Suppressor macrophage (primary cell): ENCODE measurements around the gene ECI2.
A peak's percentile ranks its signal among the peaks of the same experiment; 100 is the strongest.

Source experiments
- DNase-seq, 4 experiments: peaks; one replicate each; pipeline ENCODE4 v3.0.0-alpha.2; 2020 to 2022
- total RNA-seq, 17 experiments: gene quantifications; one replicate each; lab custom pipeline; 2026; ENCODE audit warnings: mixed read lengths in 6 of 17, inconsistent platforms in 3 of 17; lab: John Stamatoyannopoulos, UW

The ECI2 gene, protein sequence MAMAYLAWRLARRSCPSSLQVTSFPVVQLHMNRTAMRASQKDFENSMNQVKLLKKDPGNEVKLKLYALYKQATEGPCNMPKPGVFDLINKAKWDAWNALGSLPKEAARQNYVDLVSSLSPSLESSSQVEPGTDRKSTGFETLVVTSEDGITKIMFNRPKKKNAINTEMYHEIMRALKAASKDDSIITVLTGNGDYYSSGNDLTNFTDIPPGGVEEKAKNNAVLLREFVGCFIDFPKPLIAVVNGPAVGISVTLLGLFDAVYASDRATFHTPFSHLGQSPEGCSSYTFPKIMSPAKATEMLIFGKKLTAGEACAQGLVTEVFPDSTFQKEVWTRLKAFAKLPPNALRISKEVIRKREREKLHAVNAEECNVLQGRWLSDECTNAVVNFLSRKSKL
- total RNA-seq = 12.5 to 39.5 (median 27.5) reads per million in 17 experiments

DNA sequence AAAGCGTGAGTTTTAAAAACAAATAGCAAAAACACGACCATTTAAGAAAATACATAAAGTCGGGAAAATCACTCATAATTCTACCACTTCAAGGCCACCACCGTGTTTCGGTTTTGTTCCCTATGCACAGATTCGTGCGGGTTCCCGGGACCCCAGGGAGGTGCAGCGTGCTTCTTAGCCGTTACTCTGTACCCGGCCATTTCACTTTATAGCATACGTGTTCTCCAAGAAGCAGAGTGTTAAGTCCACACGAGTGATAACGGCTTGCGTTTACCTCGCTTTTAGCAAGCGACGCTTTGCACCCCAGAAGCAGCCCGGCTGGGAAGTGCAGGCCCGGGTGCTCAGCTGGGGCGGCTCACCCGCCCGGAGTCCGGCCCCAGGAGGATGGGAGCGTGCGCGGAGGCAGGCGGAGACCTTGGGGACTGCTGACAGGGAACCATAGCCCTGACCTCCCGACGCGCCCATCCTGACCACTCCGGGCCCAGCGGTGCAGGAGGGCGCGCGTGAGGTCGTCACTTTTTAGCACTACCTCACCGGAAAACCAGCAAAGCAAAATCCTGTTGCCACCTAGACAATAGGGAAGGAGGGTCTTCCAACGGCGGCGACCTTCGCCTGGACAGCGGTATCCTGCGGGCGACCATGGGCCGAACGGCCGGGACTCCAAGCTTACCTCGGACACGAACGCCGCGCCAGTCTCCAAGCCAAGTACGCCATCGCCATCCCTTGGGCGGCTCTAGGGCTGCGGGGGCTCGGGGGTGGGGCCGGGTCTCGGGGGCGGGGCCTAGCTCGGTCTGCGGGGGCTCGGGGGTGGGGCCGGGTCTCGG is at the start of gene ECI2:
TSS of gene ECI2 (minus strand) at position 735 of the 824 bp plus-strand sequence. CDS start at position 720, 15 bp downstream.
- peak; percentile 80 to 90 (median 86) for DNase-seq

DNA sequence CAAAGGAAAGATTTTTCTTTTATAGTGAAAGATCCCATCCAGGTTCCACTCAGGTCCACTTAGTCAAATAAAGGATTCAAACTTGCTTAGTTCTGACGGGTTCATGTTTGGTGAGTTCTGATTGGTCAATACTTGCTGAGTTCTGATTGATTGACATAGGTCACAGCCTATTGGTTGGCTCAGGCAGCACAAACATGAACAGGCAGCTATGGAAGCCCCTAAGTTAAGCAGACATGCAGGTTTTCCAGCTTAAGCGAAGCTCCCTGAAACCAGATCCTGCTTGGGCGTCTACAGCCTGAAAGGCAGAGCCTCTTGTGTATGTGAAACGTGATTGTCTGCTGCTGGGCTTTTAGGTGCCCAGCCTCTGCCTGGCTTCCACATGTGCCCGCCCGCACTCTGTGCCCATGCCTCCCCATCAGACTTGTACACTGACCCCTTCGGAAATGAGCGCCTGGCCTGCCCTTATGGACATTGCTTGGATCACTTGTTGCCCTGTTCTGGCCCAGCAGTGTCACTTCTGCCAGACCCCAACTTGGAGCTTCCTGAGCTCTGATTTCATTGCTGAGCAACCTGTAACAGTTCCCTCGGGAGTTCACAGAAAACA is 45.4 kb upstream of the ECI2 start:
- DNase-seq = no peak

DNA sequence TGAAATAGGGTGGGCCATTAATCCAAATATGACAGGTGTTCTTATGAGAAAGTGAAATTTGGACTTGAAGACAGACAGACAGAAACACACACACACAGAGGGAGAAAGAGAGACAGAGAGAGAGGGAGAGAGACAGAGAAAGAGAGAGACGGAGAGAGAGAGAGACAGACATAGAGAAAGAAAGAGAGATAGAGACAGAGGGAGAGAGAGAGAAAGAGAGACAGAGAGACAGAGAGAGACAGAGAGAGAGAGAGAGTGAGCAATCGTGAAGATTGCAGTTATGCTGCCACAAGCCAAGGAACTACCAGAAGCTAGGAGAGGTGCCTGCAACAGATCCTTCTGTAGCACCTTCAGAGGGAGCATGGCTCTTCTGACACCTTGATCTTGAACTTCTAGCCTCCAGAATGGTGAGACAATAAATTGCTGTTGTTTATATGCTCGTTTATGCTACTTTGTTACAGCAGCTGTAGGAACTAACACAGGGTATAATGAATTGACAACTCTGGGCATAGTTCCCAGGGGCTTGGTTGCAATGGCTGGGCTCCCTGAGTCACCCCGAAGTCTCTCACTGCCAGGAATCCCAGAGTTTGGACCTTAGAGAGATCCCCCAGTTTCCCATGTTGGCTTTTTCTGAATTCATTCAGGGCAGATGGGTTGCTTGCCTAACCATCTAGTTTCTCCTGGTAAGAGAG is 44.7 kb upstream of the ECI2 start:
- DNase-seq = no peak

DNA sequence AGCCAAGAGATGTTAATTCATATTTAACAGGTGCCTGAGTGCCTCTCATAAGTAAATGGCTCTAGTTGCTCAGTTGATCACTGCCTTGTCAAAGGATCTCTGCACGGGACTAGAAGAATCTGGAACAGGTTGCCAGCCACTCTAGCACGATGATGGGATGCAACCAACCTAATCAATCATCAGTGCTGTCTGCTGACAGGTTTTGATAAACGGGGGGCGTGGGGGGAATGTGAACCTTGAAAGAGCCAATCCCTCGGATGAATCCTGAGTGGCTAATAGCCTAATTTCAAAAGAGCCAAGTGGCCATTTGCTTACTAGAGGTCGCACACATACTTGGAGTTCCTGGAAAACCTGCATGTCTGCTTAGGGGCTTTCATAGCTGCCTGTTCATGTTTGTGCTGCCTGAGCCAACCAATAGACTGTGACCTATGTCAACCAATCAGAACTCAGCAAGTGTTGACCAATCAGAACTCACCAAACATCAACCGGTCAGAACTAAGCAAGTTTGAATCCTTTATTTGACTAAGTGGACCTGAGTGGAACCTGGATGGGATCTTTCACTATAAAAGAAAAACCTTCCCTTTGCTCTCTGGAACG is 43.5 kb upstream of the ECI2 start:
- DNase-seq = no peak

DNA sequence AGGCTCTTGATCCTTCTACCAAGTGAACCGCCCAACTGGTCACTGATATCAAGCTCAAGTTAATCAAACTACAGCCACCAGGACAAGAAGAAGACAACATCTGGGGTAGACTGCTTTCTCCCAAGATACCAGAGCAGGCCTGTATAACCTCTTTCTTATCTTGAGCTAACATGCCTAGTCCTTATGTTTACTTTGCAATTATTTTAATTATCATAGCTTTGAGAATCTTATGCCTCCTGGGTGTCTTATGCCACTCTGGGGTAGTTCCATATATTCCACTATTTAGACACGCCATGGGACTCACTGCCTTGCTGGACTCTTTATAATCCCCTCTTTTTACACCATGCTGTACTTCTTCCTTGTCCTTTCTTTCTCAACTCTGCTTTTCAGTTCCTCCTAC is 41.5 kb upstream of the ECI2 start:
- no peak for DNase-seq

DNA sequence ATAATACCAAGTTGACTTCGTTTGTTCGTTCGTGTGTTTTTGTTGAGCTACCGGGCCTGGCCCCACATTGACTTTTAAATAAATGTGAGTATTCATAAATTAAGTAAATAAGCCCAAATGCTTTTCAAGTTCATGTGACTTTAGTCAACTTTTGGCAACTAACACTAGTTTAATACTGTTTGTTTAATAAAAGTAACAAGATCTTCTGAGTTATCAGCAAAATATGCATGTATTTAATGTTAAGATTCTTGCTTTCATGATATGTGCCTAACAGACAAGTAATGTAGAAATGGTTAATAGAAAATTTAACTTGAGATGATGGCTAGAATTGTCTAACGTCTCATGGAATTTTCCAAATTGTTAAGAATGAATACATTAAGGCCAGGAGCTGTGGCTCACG is 38.7 kb upstream of the ECI2 start:
- DNase-seq = no peak

DNA sequence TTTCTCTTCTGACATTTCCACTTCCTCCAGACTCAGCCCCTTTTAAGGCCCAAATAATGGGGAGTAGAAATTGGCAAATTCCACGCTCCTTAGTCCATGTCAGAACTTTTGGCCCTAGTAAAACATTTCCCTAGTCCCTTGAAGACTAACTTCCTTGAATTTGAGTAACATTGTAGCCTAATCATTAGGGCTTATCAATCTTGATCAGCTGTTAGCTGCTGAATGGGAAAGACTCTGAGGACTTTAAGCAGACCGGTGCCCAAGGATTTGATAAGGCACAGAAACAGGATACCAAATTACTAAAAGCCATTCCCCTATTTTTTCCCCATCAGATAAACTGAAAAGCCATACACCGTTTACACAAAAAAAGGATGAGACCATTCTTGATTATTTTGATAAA is 37.0 kb upstream of the ECI2 start:
- DNase-seq = no peak

DNA sequence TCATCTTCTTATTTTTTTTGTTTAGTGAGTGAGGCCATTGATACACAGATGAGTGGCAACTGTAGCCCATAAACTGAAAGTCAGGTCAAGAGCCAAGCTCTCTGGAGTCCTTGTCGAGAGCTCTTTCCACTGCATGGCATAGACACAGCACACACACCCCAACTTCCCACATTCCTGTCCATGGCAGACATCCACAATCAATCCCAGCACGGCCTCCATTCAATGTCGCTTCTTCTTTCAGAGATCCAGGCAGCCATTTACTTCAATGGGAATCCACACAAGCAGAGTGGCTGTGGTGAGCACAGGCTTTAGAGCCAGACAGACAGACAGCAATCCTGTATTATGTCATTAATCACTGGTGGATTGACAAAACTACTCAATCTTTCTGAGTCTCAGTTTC is 34.9 kb upstream of the ECI2 start:
- DNase-seq = no peak

DNA sequence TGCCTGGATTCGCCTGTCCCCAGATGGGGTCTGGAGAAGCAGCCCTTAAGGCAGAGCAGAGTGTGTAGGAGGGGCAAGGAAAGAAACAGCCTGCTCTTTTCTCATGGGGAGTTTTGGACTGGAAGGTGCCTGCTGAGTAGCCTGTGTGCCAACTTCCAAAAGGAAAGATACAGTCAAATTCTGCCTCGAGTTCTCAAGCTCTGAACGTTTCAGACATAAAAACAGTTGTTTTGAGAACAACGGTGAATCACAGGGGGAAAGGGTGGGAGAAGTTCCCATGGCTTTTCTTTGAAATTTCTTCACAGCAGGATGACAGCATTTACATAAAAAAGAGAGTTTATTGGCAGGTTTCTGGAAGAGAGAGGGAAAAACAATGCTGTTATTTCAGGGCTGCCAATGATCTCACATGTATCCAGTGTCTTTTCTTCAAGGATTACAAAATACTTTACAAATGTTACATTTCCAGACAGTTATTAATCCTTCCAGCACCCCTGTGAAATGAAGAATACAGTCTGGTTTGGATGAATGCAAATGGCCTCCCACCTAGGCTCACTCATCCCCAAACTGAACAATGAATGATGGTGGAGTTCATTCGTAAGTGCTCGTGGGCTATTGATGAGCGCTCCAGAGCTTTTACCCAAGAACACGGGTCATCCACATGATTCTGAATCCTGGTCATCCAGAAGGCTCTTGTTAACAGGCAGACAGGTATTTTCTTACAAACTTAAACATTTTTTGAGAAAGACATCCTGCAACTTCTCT is 33.8 kb upstream of the ECI2 start:
- no peak for DNase-seq

DNA sequence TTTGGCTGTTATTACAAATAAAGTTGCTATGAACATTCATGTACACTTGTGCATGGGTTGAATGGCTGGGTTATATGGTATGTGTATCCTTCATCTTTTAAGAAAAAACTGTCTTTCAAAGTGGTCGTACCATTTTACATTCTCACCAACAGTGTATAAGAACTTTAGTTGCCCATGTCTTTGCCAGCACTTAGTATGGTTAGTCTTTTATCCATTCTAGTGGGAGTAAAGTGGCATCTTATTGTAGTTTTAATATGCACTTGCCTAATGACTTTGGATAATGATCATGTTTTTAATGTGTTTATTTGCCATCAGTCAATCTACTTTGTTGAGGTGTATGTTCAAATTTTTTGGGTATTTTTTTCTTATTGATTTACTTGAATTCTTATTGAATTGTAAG is 32.5 kb upstream of the ECI2 start:
- DNase-seq = no peak

DNA sequence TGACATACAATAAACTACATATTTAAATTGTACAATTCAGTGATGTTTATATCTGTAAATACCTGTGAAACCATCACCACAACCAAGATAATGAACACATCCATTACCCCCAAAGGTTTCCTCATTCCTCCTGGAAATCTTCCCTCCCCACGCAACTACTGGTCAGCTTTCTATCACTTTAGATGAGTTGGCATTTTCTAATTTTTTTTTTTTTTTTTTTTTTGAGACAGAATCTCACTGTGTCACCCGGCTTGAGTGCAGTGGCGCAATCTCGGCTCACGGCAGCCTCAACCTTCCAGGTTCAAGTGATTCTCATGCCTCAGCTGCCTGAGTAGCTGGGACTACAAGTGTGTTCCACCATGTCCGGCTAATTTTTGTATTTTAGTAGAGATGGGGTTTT is 31.7 kb upstream of the ECI2 start:
- DNase-seq = no peak

DNA sequence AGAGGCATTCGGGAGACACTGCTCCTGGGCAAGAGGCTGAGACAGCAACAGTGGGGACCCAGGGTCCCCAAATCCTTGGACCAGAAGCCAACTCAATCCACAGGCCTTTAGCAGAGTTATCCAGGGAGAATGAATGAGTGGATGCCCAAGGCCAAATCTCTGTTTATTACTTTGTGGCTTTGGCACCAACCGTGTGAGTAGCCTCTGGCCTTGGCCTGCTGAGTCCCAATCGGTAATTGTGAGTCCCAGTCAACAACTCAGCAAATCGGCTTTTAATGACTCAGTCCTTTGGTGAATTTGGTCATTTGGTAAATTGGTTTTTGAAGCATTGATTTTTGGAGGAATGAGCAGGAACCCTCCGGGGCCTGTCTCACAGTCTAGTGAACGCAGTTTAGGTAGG is 29.1 kb upstream of the ECI2 start:
- no peak for DNase-seq

DNA sequence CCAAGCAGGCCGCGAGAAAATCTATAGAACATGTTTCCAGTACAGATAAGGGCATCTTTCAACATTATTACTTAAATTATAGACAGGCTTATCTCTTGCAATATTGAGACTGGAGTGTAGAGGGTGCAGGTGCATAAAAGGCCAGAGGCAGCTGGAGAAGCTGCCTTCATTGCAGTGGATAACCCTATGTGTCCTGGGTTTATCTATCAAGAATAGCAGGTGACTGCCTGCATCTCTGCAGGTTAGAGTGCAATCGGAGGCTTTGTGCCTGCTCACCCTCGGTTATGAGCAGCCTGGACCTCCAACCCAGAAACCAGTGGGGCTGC is 28.7 kb upstream of the ECI2 start:
- DNase-seq = no peak

DNA sequence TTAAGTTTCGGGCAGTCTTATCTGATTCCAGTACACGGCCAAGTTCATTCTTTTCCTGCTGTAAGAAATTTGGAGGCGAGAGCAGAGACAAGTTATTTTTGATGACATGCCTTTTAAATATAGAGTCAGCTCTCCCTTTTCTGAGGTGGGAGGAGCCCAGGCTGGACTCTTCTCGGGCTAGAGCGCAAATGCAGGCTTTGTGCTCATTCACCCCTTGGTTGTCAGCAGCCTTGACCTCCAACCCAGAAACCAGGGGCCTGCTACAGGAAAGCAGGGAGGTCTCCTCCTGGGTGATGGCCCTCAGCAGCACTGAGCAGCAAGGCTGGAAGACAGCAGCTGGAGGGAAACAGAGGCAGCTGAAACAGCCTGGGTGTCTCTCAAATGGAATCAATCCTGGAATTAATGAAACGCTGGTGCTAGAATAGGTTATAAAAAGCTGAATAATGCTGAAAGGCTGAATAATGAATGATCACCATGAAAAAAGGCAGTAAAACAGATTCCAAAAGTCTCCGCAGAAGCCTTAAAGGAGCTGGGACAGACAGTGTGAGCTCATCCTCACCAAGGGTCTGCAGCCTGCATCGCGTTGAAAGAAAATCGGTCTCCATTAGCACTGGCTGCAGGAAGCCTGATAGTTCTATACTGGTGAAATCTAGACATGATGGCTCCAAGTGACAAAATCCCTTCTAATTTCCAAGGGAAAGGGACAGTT is 28.2 kb upstream of the ECI2 start:
- no peak for DNase-seq

DNA sequence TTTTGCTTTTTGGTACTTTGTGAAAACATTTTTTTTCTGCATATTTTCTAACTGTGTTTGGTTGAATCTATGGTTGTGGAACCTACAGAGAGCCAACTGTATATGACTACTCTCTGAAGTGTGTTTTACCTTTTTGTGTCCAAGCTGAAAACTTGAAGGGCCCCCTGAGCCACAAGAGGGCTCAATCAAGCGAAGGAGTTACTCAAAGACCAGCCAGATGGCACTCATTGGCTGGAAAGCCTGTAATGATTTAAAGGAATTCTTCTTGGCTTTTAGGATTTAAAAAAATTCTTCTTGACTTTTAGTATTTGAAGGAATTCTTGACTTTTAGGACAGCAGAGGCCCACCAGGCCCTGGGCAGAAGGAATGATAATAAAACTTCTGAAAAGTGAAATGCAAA is 27.0 kb upstream of the ECI2 start:
- no peak for DNase-seq

DNA sequence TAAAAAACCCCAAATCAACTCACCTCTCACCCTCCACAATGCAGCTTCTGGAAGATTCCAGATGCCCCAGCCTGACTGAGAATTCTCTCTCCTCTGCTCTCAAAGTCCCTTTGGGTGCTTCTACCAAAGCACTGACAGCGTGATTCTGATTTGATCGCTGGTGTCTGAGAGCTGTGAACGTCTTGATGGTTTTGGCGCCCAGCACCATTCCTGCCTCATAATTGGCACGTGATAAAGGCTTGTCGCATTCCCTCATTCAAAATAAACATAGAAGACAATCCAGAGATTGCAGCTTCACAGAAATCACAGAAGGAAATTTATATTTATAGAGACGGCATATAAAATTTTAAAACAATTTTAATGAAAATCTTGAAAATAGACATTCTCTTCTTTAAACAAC is 24.1 kb upstream of the ECI2 start:
- no peak for DNase-seq

DNA sequence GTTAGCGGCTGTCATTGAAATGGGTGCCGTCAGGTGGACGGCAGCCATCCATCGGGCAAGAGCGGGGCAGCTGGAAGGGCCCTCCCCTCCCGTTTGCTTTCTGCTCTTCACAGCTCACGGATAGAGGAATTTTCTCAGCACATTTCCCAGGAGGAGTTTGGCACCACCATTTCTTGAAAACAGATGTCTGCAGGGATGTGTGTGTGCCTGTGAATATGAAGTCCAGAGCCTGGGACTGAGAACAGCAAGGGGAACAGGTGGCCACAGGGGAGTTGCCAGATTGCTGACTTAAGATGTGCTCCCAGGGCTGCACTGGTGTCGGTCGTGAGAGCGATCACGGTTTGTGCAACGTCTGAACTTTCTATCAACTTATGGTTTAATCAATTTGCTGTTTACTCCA is 22.1 kb upstream of the ECI2 start:
- no peak for DNase-seq

DNA sequence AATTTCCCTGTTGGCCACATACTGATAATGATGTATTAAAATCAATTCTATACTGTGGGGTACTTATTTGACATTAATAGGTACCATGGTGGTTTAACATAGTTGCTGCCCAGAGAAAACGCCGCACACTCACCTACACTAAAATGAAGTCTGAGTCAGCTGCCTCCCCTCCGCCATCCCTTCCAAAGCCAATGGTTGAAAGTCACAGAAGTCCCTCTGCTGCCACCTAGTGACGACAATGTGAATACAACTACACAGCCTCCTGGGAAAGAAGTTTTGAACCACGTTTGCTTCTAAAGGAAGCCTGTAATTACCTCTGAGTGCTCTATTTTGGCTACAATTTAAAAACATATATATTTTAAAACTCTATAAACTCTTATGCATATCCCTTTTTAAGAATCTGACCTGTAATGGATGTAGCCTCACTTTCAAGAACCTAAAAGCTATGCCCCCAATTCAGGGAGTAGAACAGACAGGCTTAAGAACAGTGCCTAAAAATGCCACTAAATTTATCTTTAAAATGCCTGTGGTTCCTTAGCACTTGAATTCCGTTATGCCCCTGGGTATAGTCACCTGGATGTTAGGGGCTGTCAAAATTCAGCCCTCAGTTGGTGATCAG is 20.6 kb upstream of the ECI2 start:
- peak; percentile 80 to 86 (median 84) for DNase-seq

DNA sequence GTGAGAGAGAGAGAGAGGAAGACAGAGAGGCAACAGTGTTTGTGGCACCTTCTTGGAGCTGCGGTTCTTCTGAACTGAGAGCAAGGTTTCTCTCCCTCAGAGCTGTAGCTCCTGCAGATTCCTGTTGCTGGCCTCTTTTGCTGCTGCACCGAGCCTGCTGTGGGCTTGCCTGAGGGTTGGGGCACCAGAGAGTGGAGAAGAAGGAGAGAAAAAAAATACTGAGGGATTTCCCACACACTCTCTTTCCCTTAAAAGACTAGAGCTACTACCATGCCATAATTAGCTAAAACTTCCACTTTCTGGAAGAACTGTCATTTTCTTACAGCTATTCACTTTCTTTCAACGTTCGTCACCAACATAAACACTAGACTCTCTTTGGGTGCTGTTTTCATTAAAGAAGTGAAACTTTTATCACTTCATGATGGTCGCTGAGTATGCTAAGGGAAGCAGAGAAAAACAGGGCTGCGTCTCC is 18.2 kb upstream of the ECI2 start:
- no peak for DNase-seq

DNA sequence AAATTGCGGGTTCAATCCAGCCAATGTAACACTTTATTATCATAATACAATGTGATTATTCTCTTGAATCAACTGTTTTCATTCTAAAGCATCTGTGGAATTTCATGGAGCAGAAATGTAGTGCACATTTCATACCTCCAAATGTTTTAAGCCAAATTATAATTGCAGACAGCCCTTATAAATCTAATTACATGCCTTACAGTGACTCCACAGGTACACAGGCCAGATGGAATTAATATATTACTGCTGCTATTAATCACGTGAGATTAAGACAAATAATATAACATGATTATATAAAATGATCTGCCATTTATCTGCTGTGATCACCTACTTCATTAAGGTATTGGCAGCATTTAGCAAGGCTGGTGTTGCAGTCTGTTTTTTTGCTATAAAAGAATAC is 9.7 kb upstream of the ECI2 start:
- no peak for DNase-seq

DNA sequence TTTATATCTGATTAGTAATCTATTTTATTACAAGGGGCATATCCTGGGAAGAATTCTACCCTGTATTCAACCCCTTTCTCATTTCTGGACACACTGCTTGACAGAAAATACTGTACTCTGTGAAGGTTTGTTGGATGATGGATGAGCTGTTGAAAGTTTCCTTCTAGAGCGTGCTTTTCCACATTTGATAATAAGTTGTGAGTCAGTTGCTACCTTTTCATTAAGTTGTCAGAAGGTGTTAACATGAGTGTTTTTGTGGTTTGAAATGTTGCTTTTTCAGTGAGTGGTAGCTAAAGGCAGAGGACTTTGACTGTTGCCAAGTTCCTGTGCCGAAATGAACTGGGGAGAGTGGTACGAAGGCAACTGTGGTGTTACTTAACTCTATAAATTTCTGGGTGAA is 3.9 kb upstream of the ECI2 start:
- DNase-seq = no peak
